ENCODE data around the gene FBXW11. TPM values are rescaled to one million over a fixed set of nuclear protein-coding genes. Genes with fewer than 3 reads are reported as not detected.
A peak's percentile ranks its signal among the peaks of the same experiment; 100 is the strongest.

Gene FBXW11
- total and polyA plus RNA-seq, 8 donors = 47.6 to 56.9 (median 54.4) TPM

DNA sequence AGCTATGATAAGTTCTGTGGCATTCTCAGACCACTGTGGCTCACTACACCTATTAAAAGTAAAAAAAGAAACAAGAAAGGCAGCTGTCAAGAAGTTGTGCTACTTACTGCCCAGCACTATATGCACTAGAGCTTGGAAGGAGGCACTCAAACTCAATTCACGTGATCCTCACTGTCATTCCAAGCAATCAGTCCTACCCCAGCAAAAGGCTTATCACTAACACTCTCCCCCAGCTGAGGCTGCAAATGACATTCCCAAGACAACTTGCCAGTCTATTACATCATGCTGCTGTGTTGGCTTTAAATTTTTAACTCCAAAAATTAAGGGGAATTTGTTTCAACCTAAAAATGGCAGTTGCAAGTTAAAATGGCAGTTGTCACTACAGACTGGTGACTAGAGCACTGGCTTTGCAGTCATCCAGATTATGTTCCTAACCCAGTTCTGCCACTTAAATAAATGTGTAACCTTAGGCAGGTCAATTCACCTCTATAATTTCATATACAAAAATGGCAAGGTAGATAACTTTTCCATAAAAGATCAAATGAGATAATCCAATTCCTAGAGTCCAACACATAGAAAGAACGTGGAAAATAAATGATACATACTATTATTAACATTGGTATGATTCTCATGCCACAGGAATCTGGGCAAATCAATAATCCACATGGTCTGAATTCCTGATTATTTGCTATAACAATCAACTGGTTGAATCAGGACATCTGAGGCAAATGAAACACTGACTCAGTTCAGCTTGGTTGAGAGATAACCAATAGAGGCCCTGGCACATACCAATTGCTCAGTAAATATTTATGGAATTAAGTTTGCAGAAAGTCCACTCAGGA lies 52.4 kb downstream of the FBXW11 start:
- no peak for DNase-seq
- peaks cover 28 to 43% of the 10 kb centered on the region in 2 donors for H3K4me1 ChIP-seq
- no peaks in the 10 kb centered on the region for H3K9me3 ChIP-seq
- H3K36me3 ChIP-seq = no peaks in the 10 kb centered on the region
- no peak for TF ChIP-seq CTCF (IDR thresholded peaks at IDR 0.05)
- H3K27ac ChIP-seq = peak overlapping the region; percentile 29 to 58
- ATAC-seq = peak; percentile 82
- H3K27me3 ChIP-seq = no peaks in the 10 kb centered on the region
- intact Hi-C loops (cut with DNase I) = no loop called here
- no peak overlapping the region for H3K4me3 ChIP-seq

DNA sequence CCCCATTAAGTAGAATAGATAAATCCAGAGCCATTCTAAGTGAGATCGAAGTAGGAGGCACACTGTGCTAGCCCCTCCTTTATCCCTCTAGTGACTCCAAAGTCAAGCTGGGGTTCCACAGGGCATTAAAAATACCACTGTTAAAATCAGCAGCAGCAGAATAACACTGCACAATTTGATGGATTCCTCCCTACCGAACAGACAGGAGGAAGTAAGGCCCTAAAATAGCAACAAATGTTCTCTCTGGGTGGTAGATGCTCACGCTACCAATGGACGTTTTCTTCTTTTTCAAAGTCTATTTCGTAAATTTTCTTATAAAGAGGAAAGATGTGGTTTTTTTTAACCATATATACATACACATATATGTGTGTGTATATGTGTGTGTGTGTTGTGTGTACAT lies 54.4 kb downstream of the FBXW11 start:
- Histone ChIP-seq H3K27ac (no peak overlapping the region), H3K36me3 (no peaks in the 10 kb centered on the region), H3K4me1 (peaks cover 23 to 29% of the 10 kb centered on the region in 2 donors), H3K4me3 (no peak overlapping the region), H3K9me3 (no peaks in the 10 kb centered on the region), H3K27me3 (no peaks in the 10 kb centered on the region)
- no peak for ATAC-seq
- no peak for DNase-seq
- TF ChIP-seq CTCF (IDR thresholded peaks at IDR 0.05) = no peak
- intact Hi-C loops (cut with DNase I) = no loop called here

GRCh38 chr5:171951218-171951617 lies 55.2 kb downstream of the FBXW11 start:
- Histone ChIP-seq H3K4me1 (peaks cover 18 to 21% of the 10 kb centered on the region in 2 donors), H3K36me3 (no peaks in the 10 kb centered on the region), H3K9me3 (no peaks in the 10 kb centered on the region), H3K27me3 (no peaks in the 10 kb centered on the region), H3K27ac (no peak overlapping the region), H3K4me3 (no peak overlapping the region)
- intact Hi-C loops (cut with DNase I) = no loop called here
- ATAC-seq (no peak), DNase-seq (no peak)
- no peak for TF ChIP-seq CTCF (IDR thresholded peaks at IDR 0.05)

- Histone ChIP-seq H3K36me3 (no peaks in the 10 kb centered on the region), H3K4me1 (peaks cover 0 to 21% of the 10 kb centered on the region in 2 donors), H3K27me3 (no peaks in the 10 kb centered on the region), H3K27ac (no peak overlapping the region), H3K9me3 (no peaks in the 10 kb centered on the region), H3K4me3 (no peak overlapping the region)
- intact Hi-C loops (cut with DNase I) = no loop called here
- ATAC-seq (no peak), DNase-seq (no peak)
- TF ChIP-seq CTCF (IDR thresholded peaks at IDR 0.05) = no peak
Observed at GRCh38 chr5:171946000-171946781, 60.2 kb downstream of the FBXW11 start.

GRCh38 chr5:171945476-171945875 lies 61.0 kb downstream of the FBXW11 start:
- Histone ChIP-seq H3K27me3 (no peaks in the 10 kb centered on the region), H3K4me1 (peaks cover 6 to 27% of the 10 kb centered on the region in 2 donors), H3K4me3 (no peak overlapping the region), H3K9me3 (no peaks in the 10 kb centered on the region), H3K36me3 (no peaks in the 10 kb centered on the region), H3K27ac (no peak overlapping the region)
- TF ChIP-seq CTCF (IDR thresholded peaks at IDR 0.05) = no peak
- ATAC-seq (no peak), DNase-seq (no peak)
- intact Hi-C loops (cut with DNase I) = no loop called here

All from left lung (tissue), 10 donors.